AG04450 (cell line): Measurements from ENCODE around the gene B9D1. TPM values are rescaled to one million over a fixed set of nuclear protein-coding genes. Genes with fewer than 3 reads are reported as not detected.

Experiments
- CTCF ChIA-PET: fragments of 300-600, 350-600 bp; formaldehyde crosslinking; extraction: SDS; loops from one replicate; lab custom pipeline; 2022; ENCODE audit warnings: antibody characterized with exemption, inconsistent platforms; lab: Charles Lee
- POLR2A ChIA-PET: fragments of 350-600 bp; formaldehyde crosslinking; extraction: SDS; loops from one replicate; lab custom pipeline; 2021; ENCODE audit warnings: antibody characterized with exemption, inconsistent platforms; lab: Yijun Ruan, JAX
- DNase-seq: peaks from one replicate; pipeline ENCODE4 v3.0.0-alpha.2; 2011; ENCODE audit warnings: low read depth, low spot score
- H3K27ac ChIP-seq: one replicate; pipeline ENCODE4 v1.5.1; 2012; ENCODE audit warnings: low read depth, low read length, control low read depth
- H3K27me3 ChIP-seq: one replicate; pipeline ENCODE4 v1.6.0; 2012; ENCODE audit warnings: low read length; ENCODE audit not compliant: control insufficient read depth, insufficient read depth
- H3K4me3 ChIP-seq: 2 replicates; pipeline ENCODE4 v1.5.1; 2011; ENCODE audit warnings: mild to moderate bottlenecking, low read depth, low read length, control low read depth
- H3K9me3 ChIP-seq: 2 replicates; pipeline ENCODE4 v1.5.1; 2012; ENCODE audit warnings: low read length; ENCODE audit not compliant: control insufficient read depth, insufficient read depth
- polyA plus RNA-seq: library from polyadenylated mRNA; depleted of rRNA; stranded (reverse); fragments of >200 nt; gene quantifications from 2 replicates; pipeline ENCODE4 v1.2.3, GENCODE V29; 2011
- TF ChIP-seq, protein P1 (sequence below): IDR thresholded peaks from 2 replicates; pipeline ENCODE4 v1.5.1; 2011; ENCODE audit warnings: low read depth, low read length, control low read depth, inconsistent platforms

Gene B9D1
- polyA plus RNA-seq, 1 experiment = 35.2 TPM

DNA sequence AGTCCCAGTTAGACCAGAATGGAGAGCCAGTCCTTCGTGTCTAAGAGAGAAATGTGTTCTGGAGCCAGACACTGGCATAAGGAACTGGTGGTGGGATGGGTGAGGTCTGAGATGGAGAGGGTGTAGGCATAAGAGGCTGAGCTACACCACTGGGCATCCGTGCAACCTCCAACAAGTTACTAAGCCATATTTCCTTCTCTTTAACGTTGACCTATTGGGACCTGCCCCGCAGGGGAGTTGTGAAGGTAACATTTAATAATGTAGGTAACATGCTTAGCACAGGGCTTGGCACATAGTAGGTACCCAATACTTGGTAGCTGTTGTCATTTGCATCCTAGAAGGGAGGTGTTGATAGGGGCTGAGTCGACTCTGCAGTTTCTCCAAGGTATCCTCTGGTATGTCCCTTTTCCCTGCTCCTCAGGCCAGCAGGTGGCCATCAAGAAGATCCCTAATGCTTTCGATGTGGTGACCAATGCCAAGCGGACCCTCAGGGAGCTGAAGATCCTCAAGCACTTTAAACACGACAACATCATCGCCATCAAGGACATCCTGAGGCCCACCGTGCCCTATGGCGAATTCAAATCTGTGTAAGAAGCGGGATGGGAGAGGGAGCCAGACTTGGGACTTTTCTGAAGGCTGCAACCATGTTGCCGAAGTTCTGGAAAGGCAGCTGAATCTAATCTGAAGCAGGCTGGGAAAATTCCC, 17.0 kb upstream of the B9D1 start:
- Histone ChIP-seq H3K27ac (peak overlapping the region; percentile 21), H3K27me3 (no peaks in the 10 kb centered on the region), H3K4me3 (peak overlapping the region; percentile 83), H3K9me3 (no peaks in the 10 kb centered on the region; the same call in 1 of the 2 replicates)
- ChIA-PET POLR2A (interaction anchor here (2.5 kb wide), 1 partner anchor 17 kb away, joined by 24 read pairs; the partner anchor contains the start of gene B9D1), CTCF (interaction anchor here (2.0 kb wide), 1 partner anchor 68 kb away, joined by 7 read pairs; no protein-coding TSS in a partner anchor)
- DNase-seq = no peak
- TF ChIP-seq, protein P1, sequence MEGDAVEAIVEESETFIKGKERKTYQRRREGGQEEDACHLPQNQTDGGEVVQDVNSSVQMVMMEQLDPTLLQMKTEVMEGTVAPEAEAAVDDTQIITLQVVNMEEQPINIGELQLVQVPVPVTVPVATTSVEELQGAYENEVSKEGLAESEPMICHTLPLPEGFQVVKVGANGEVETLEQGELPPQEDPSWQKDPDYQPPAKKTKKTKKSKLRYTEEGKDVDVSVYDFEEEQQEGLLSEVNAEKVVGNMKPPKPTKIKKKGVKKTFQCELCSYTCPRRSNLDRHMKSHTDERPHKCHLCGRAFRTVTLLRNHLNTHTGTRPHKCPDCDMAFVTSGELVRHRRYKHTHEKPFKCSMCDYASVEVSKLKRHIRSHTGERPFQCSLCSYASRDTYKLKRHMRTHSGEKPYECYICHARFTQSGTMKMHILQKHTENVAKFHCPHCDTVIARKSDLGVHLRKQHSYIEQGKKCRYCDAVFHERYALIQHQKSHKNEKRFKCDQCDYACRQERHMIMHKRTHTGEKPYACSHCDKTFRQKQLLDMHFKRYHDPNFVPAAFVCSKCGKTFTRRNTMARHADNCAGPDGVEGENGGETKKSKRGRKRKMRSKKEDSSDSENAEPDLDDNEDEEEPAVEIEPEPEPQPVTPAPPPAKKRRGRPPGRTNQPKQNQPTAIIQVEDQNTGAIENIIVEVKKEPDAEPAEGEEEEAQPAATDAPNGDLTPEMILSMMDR = no peak

GRCh38 chr17:19378416-19379360, 16.2 kb upstream of the B9D1 start, which contains the start of gene MAPK7:
MAPK7 (plus strand) TSS chr17:19378498; CDS start chr17:19378901, 403 bp downstream.
- ChIA-PET POLR2A (interaction anchor here (0.6 to 2.5 kb wide), 12 partner anchors 9 to 135 kb away, joined by 3 to 52 read pairs (median 6); partner anchors contain the start of genes B9D1, MFAP4 and RNF112), CTCF (interaction anchor here (1.4 to 3.5 kb wide), 4 partner anchors 13 to 69 kb away, joined by 5 to 26 read pairs (median 15); partner anchors contain the start of gene B9D1)
- TF ChIP-seq, protein P1 = no peak
- Histone ChIP-seq H3K4me3 (peak within 1 kb of the TSS; percentile 86), H3K9me3 (no peaks in the 10 kb centered on the region; the same call in 1 of the 2 replicates), H3K27ac (peak within 1 kb of the TSS; percentile 99), H3K27me3 (no peaks in the 10 kb centered on the region)
- no peak for DNase-seq

GRCh38 chr17:19377602-19378415, 15.3 kb upstream of the B9D1 start:
- CTCF ChIA-PET = interaction anchor here (1.4 to 3.5 kb wide), 4 partner anchors 12 to 70 kb away, joined by 5 to 26 read pairs (median 15); partner anchors contain the start of gene B9D1
- POLR2A ChIA-PET = interaction anchor here (0.5 to 2.5 kb wide), 14 partner anchors 10 to 136 kb away, joined by 3 to 52 read pairs (median 5); partner anchors contain the start of genes B9D1, MFAP4 and RNF112
- Histone ChIP-seq H3K27me3 (no peaks in the 10 kb centered on the region), H3K9me3 (no peaks in the 10 kb centered on the region; the same call in 1 of the 2 replicates), H3K27ac (peak overlapping the region; percentile 99), H3K4me3 (peak overlapping the region; percentile 86)
- DNase-seq = peak; percentile 98
- TF ChIP-seq, protein P1 = no peak

- CTCF ChIA-PET = interaction anchor here (1.5 to 3.5 kb wide), 3 partner anchors 11 to 71 kb away, joined by 5 to 26 read pairs (median 24); partner anchors contain the start of gene B9D1
- POLR2A ChIA-PET = interaction anchor here (1.5 to 2.5 kb wide), 4 partner anchors 11 to 71 kb away, joined by 6 to 52 read pairs (median 16); partner anchors contain the start of genes B9D1, MFAP4 and RNF112
- TF ChIP-seq, protein P1 = no peak
- no peak for DNase-seq
- Histone ChIP-seq H3K27ac (no peak overlapping the region), H3K9me3 (no peaks in the 10 kb centered on the region; the same call in 1 of the 2 replicates), H3K27me3 (no peaks in the 10 kb centered on the region), H3K4me3 (peak overlapping the region; percentile 86)
Measured at GRCh38 chr17:19376811-19377210, 14.3 kb upstream of the B9D1 start.
